WERI-Rb-1 (cell line): ENCODE data around the gene PLXNA4.

ENCODE experiments used
- DNase-seq: peaks from one replicate; pipeline ENCODE4 v3.0.0-alpha.2; 2020
- H3K27ac ChIP-seq: fragments of 250-450 bp; sonication (Bioruptor Pico); 2 replicates; pipeline ENCODE4 v1.5.1; 2020; ENCODE audit warnings: mild to moderate bottlenecking, moderate library complexity
- H3K27me3 ChIP-seq: fragments of 250-450 bp; sonication (Bioruptor Pico); 2 replicates; pipeline ENCODE4 v1.5.1; 2021; ENCODE audit warnings: mild to moderate bottlenecking, low read depth, moderate library complexity; ENCODE audit not compliant: insufficient read depth, severe bottlenecking
- H3K36me3 ChIP-seq: fragments of 250-450 bp; sonication (Bioruptor Pico); 2 replicates; pipeline ENCODE4 v1.5.1; 2020; ENCODE audit warnings: mild to moderate bottlenecking, moderate library complexity
- H3K4me3 ChIP-seq: 2 replicates; pipeline ENCODE4 v1.5.1; 2011; ENCODE audit warnings: low read depth, mild to moderate bottlenecking, control low read depth, low read length
- H3K9me3 ChIP-seq: fragments of 250-450 bp; sonication (Bioruptor Pico); 2 replicates; pipeline ENCODE4 v1.5.1; 2021; ENCODE audit warnings: mild to moderate bottlenecking, moderate library complexity; ENCODE audit not compliant: severe bottlenecking
- TF ChIP-seq, protein P1 (sequence below): IDR thresholded peaks from 2 replicates; pipeline ENCODE4 v1.5.1; 2011; ENCODE audit warnings: low read depth, mild to moderate bottlenecking, control low read depth, inconsistent platforms, low read length

The PLXNA4 gene

DNA sequence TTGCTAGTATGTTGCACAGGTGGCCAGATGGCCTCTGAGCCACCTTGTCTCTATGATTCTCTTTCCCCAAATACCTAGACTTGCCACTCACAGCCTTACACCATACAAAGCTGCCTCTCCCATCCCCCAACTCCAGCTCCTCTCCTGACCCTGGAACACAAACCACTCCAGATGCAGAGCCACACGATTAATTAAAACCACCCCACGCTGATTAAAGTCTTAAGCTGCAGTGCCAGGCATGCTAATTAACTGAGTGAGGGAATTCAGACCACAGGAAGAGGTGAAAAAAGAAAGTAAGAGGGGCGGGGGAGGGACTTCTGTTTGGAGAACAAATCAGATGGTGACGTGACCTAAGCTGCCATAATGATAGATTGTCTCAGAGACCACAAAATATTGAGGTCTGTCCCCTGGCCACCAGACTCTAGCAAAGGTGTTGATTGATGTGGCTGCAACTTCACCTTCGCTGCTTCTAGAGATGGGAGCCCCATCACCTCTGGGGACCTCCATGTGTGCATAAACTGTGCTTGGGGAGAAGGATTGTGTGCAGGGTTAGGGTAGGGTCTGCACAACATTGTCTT, 331.3 kb downstream of the PLXNA4 start:
- Histone ChIP-seq H3K27ac (no peak overlapping the region), H3K36me3 (no peaks in the 10 kb centered on the region), H3K9me3 (peaks cover 3% of the 10 kb centered on the region), H3K27me3 (no peaks in the 10 kb centered on the region), H3K4me3 (no peak overlapping the region)
- TF ChIP-seq, protein P1, sequence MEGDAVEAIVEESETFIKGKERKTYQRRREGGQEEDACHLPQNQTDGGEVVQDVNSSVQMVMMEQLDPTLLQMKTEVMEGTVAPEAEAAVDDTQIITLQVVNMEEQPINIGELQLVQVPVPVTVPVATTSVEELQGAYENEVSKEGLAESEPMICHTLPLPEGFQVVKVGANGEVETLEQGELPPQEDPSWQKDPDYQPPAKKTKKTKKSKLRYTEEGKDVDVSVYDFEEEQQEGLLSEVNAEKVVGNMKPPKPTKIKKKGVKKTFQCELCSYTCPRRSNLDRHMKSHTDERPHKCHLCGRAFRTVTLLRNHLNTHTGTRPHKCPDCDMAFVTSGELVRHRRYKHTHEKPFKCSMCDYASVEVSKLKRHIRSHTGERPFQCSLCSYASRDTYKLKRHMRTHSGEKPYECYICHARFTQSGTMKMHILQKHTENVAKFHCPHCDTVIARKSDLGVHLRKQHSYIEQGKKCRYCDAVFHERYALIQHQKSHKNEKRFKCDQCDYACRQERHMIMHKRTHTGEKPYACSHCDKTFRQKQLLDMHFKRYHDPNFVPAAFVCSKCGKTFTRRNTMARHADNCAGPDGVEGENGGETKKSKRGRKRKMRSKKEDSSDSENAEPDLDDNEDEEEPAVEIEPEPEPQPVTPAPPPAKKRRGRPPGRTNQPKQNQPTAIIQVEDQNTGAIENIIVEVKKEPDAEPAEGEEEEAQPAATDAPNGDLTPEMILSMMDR, result no peak
- DNase-seq, result no peak

DNA sequence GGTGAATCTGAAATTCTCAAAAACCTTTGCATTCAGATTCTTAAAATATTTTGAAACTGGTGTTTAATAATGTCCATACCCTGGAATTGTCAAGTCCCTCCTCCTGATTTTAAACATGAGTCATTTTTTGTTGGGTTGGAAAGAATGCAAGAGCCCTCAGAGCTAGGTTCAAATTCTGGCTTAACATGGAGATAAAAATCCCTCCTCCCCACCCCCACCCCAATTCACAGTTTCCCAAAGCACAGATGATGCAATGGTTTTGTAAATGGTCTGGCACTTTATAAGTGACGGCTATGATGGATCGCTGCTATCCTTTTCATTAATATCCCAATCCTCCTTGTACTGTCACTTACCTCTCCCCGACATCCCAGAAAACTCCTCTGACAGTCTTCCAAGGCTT, 332.8 kb downstream of the PLXNA4 start:
- Histone ChIP-seq H3K36me3 (no peaks in the 10 kb centered on the region), H3K27me3 (no peaks in the 10 kb centered on the region), H3K9me3 (peaks cover 3% of the 10 kb centered on the region), H3K27ac (no peak overlapping the region), H3K4me3 (no peak overlapping the region)
- DNase-seq, result no peak
- TF ChIP-seq, protein P1, result no peak

DNA sequence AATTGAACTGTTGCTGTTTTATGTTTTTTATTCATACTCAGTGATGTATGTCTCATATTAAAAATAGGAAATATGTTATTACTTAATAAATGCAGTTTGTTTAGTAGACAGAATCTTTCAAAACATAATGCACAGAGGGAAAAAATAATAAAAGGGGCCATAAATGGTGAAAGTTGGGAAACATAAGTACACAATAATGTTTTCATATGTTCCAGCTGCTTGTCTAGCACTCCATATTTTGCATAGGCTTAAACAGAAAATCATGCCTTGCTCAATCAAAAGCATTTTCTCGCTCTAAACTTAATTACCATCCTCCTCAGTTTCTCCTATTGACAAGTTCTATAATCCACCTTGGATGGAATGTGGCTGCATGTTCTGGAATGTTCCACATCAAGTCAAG, 333.2 kb downstream of the PLXNA4 start:
- H3K27me3 ChIP-seq, result no peaks in the 10 kb centered on the region
- no peaks in the 10 kb centered on the region for H3K36me3 ChIP-seq
- no peak overlapping the region for H3K4me3 ChIP-seq
- H3K9me3 ChIP-seq, result peaks cover 3% of the 10 kb centered on the region
- no peak overlapping the region for H3K27ac ChIP-seq
- no peak for DNase-seq
- TF ChIP-seq, protein P1, result no peak

DNA sequence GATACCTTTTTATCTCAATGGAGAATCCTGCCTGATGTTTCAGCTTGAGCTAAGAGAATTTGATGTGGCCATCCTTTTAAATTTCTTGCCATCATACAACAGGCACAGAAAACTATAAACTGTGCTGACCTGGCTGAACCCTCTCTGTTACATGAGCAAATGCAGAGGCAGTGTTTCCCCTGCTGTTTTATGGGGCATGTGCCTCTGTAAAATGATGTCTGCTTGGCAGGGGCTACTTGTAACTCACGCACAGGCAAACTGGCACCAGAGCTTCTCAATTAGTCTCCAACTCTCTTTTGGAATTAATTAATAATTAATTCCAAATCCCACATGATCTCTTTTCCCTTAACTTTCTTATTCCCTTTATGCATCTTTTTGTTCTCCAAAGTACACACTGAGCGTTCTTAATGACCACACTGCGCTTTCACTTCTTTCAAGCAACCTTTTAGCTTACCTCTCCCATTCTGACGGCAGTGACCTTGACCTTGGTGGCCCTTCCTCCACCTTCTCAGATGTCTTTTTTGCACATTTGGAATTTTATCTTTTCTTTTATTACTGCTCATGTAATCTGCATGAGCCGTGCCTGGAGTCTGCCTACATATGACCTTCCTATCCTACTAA, 334.0 kb downstream of the PLXNA4 start:
- Histone ChIP-seq H3K9me3 (peaks cover 3% of the 10 kb centered on the region), H3K27me3 (no peaks in the 10 kb centered on the region), H3K27ac (no peak overlapping the region), H3K4me3 (no peak overlapping the region), H3K36me3 (no peaks in the 10 kb centered on the region)
- TF ChIP-seq, protein P1, result no peak
- no peak for DNase-seq

DNA sequence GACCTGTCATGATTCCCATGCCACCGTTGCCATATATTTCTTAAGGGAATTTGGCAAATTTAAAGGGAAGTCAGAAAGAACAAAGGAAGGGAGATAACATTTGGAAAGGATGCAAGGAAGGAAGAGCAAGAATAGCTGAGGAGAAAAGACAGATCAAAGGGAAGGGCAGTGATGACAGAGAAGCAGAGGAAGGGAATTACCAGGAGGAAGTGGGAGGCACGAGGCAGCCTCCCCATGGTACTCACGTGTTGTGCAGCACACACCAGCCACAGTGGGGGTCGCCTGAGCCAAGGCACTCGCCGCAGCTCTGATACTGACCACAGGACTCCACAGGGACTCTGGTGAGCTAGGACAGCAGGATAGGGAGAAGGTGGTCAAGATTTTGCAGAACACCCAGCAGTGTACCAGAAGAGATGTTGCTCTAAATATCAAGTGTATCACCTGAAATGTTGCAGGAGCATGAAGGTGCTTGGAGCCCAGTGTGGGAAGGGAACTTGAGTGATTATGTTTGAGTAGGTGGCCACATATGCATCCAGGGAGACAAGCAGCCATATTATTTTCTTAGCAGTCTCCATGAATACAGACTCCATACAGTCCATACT, 335.3 kb downstream of the PLXNA4 start:
- Histone ChIP-seq H3K27ac (no peak overlapping the region), H3K9me3 (peaks cover 3% of the 10 kb centered on the region), H3K36me3 (no peaks in the 10 kb centered on the region), H3K27me3 (no peaks in the 10 kb centered on the region), H3K4me3 (no peak overlapping the region)
- no peak for DNase-seq
- TF ChIP-seq, protein P1, result no peak
